H1 (cell line): ENCODE results near the gene KCTD11. TPM values are rescaled to one million over a fixed set of nuclear protein-coding genes. Genes with fewer than 3 reads are reported as not detected.

Experiments
- CTCF ChIA-PET: fragments of 300-600 bp; sonication (Branson Sonifier 250); formaldehyde crosslinking; loops from one replicate; lab custom pipeline; 2021; ENCODE audit not compliant: partially characterized antibody; lab: Charles Lee
- POLR2A ChIA-PET: fragments of 300-600 bp; sonication (Branson Sonifier 250); formaldehyde crosslinking; loops from one replicate; lab custom pipeline; 2021; ENCODE audit warnings: inconsistent platforms; ENCODE audit not compliant: partially characterized antibody; lab: Charles Lee
- DNase-seq, 2 experiments: peaks; one replicate each; pipeline versions ENCODE4 v3.0.0 to v3.0.0-alpha.2; 2010 to 2022; ENCODE audit warnings: low spot score in 2 of 2, low read depth in 1 of 2, mixed read lengths in 1 of 2
- FAIRE-seq: peaks from 2 replicates; lab custom pipeline; 2011; peaks lifted over from hg19 to GRCh38; lab: Jason Lieb, UNC
- H2AFZ ChIP-seq: 2 replicates; pipeline ENCODE4 v1.8.1; 2012; ENCODE audit warnings: low read length, inconsistent platforms
- H2AK5ac ChIP-seq: 2 replicates; pipeline ENCODE4 v1.6.1; 2013; ENCODE audit warnings: low read depth, low read length
- H2BK120ac ChIP-seq: replicated peaks from 2 replicates; pipeline ENCODE3; 2013; ENCODE audit warnings: low read depth, low read length, inconsistent platforms
- H2BK12ac ChIP-seq: 2 replicates; pipeline ENCODE4 v1.6.1; 2013; ENCODE audit warnings: low read depth, low read length
- H2BK15ac ChIP-seq: 2 replicates; pipeline ENCODE4 v1.6.1; 2013; ENCODE audit warnings: low read length
- H2BK20ac ChIP-seq: 2 replicates; pipeline ENCODE4 v1.6.1; 2013; ENCODE audit warnings: low read length
- H2BK5ac ChIP-seq: 2 replicates; pipeline ENCODE4 v1.6.1; 2013; ENCODE audit warnings: low read depth, low read length
- H3K14ac ChIP-seq: 2 replicates; pipeline ENCODE4 v1.6.1; 2013; ENCODE audit warnings: inconsistent platforms; ENCODE audit not compliant: insufficient read length
- H3K18ac ChIP-seq: 2 replicates; pipeline ENCODE4 v1.6.1; 2013; ENCODE audit warnings: low read length; ENCODE audit errors: extremely low read depth
- H3K23ac ChIP-seq: 2 replicates; pipeline ENCODE4 v1.6.1; 2013; ENCODE audit warnings: inconsistent platforms; ENCODE audit not compliant: insufficient read length
- H3K23me2 ChIP-seq: 2 replicates; pipeline ENCODE4 v1.6.1; 2013; ENCODE audit warnings: low read depth, low read length
- H3K27ac ChIP-seq: 2 replicates; pipeline ENCODE4 v1.6.1; 2011; ENCODE audit warnings: low read depth, low read length, inconsistent platforms
- H3K27me3 ChIP-seq, 4 experiments: replicated peaks in 1 of 4; 1 replicate in 1 of 4; 2 replicates in 3 of 4; pipeline versions ENCODE4 v1.6.1 to v1.8.1; 2011 to 2013; ENCODE audit warnings: low read length in 3 of 4, mild to moderate bottlenecking in 3 of 4, inconsistent platforms in 2 of 4, mixed read lengths in 2 of 4, moderate library complexity in 1 of 4; ENCODE audit not compliant: control insufficient read depth in 3 of 4, insufficient read depth in 3 of 4; ENCODE audit errors: extremely low read depth in 1 of 4
- H3K36me3 ChIP-seq, 4 experiments: 2 replicates each; pipeline versions ENCODE4 v1.6.1 to v1.8.1; 2011 to 2013; ENCODE audit warnings: mild to moderate bottlenecking in 4 of 4, low read length in 3 of 4, moderate library complexity in 2 of 4, control low read depth in 1 of 4, inconsistent platforms in 1 of 4; ENCODE audit not compliant: insufficient read depth in 4 of 4, control insufficient read depth in 2 of 4
- H3K4ac ChIP-seq: replicated peaks from 2 replicates; pipeline ENCODE3; 2013; ENCODE audit warnings: low read length, low read depth, mixed read lengths, inconsistent platforms; ENCODE audit not compliant: insufficient read length
- H3K4me1 ChIP-seq, 4 experiments: replicated peaks in 1 of 4; 1 replicate in 1 of 4; 2 replicates in 3 of 4; pipeline versions ENCODE4 v1.6.1 to v1.8.1; 2011 to 2013; ENCODE audit warnings: low read length in 3 of 4, inconsistent platforms in 2 of 4, mixed read lengths in 1 of 4; ENCODE audit not compliant: insufficient read depth in 4 of 4, control insufficient read depth in 3 of 4
- H3K4me2 ChIP-seq, 2 experiments: 2 replicates each; pipeline versions ENCODE4 v1.6.1 to v1.8.1; 2011 to 2013; ENCODE audit warnings: low read depth in 2 of 2, low read length in 2 of 2, control low read depth in 1 of 2, inconsistent platforms in 1 of 2, mild to moderate bottlenecking in 1 of 2; ENCODE audit not compliant: insufficient read depth in 1 of 2
- H3K4me3 ChIP-seq, 4 experiments: fragments of 200-600, 300-600 bp in 1 of 4; sonication (generic), shearing (Covaris generic), sonication (Bioruptor Twin) in 1 of 4; 2 replicates each; pipeline versions ENCODE4 v1.5.1 to v1.8.1; 2011 to 2016; ENCODE audit warnings: low read length in 4 of 4, low read depth in 3 of 4, control low read depth in 2 of 4, inconsistent platforms in 2 of 4, mild to moderate bottlenecking in 2 of 4, mixed read lengths in 1 of 4, moderate library complexity in 1 of 4; ENCODE audit not compliant: insufficient read depth in 2 of 4; ENCODE audit errors: extremely low read depth in 1 of 4
- H3K56ac ChIP-seq: replicated peaks from 2 replicates; pipeline ENCODE3; 2013; ENCODE audit warnings: low read depth, mild to moderate bottlenecking, mixed read lengths, low read length, inconsistent platforms; ENCODE audit not compliant: insufficient read length
- H3K79me1 ChIP-seq: 2 replicates; pipeline ENCODE4 v1.6.1; 2013; ENCODE audit warnings: low read depth, low read length, control low read depth
- H3K79me2 ChIP-seq, 2 experiments: 2 replicates each; pipeline versions ENCODE4 v1.6.1 to v1.8.1; 2012 to 2013; ENCODE audit warnings: low read length in 2 of 2, mild to moderate bottlenecking in 2 of 2, inconsistent platforms in 1 of 2; ENCODE audit not compliant: insufficient read depth in 2 of 2, control insufficient read depth in 1 of 2
- H3K9ac ChIP-seq, 4 experiments: replicated peaks in 1 of 4; 1 replicate in 1 of 4; 2 replicates in 3 of 4; pipeline versions ENCODE4 v1.6.1 to v1.8.1; 2011 to 2013; ENCODE audit warnings: low read depth in 3 of 4, low read length in 3 of 4, control low read depth in 2 of 4, mild to moderate bottlenecking in 2 of 4, moderate library complexity in 2 of 4, inconsistent platforms in 1 of 4; ENCODE audit errors: extremely low read depth in 1 of 4
- H3K9me3 ChIP-seq, 2 experiments: 2 replicates each; pipeline versions ENCODE4 v1.6.1 to v1.8.1; 2012 to 2013; ENCODE audit warnings: mild to moderate bottlenecking in 2 of 2, moderate library complexity in 2 of 2, control low read depth in 1 of 2, inconsistent platforms in 1 of 2, low read depth in 1 of 2, low read length in 1 of 2, mixed read lengths in 1 of 2; ENCODE audit not compliant: insufficient read depth in 2 of 2
- H4K20me1 ChIP-seq, 2 experiments: replicated peaks in 1 of 2; 2 replicates each; pipeline versions ENCODE3 to v1.8.1; 2011 to 2013; ENCODE audit warnings: inconsistent platforms in 2 of 2, low read length in 2 of 2, mild to moderate bottlenecking in 1 of 2; ENCODE audit not compliant: insufficient read depth in 2 of 2, control insufficient read depth in 1 of 2
- H4K5ac ChIP-seq: 2 replicates; pipeline ENCODE4 v1.6.1; 2013; ENCODE audit warnings: low read length, low read depth, mixed read lengths, inconsistent platforms; ENCODE audit not compliant: insufficient read length
- H4K8ac ChIP-seq: 2 replicates; pipeline ENCODE4 v1.8.0; 2013; ENCODE audit warnings: mild to moderate bottlenecking, moderate library complexity, low read length, inconsistent platforms; ENCODE audit not compliant: insufficient read depth; ENCODE audit errors: extremely low read depth
- H4K91ac ChIP-seq: replicated peaks from 2 replicates; pipeline ENCODE3; 2013; ENCODE audit warnings: low read length, mixed read lengths, inconsistent platforms; ENCODE audit not compliant: insufficient read length
- POLR2AphosphoS5 ChIP-seq: IDR thresholded peaks from 2 replicates; pipeline ENCODE4 v1.6.1; 2011; ENCODE audit warnings: low read depth, low read length
- SP1 ChIP-seq: IDR thresholded peaks from 2 replicates; pipeline ENCODE4 v1.6.1; 2011; ENCODE audit warnings: low read depth, low read length
- WGBS, 2 experiments: shearing (Covaris generic) in 1 of 2; methylation state at CpG; one replicate each; pipeline versions ENCODE4 v1.1.6 to v1.1.7; 2013 to 2015; ENCODE audit warnings: low lambda C conversion rate in 2 of 2, mixed read lengths in 2 of 2, inconsistent platforms in 1 of 2, low coverage in 1 of 2, missing lambda C conversion rate in 1 of 2; ENCODE audit not compliant: insufficient replicate concordance in 2 of 2, insufficient coverage in 1 of 2, insufficient read length in 1 of 2; ENCODE audit errors: extremely low coverage in 1 of 2, missing lambda C conversion rate in 1 of 2; 5-methylcytosine and 5-hydroxymethylcytosine counted together
- polyA plus RNA-seq, 7 experiments: library from polyadenylated mRNA; depleted of rRNA in 3 of 7; stranded (reverse) in 5 of 7; unstranded in 2 of 7; fragments of >200 nt in 5 of 7; fragments of 200-250 nt in 2 of 7; gene quantifications; 1 replicate in 5 of 7; 2 replicates in 1 of 7; 4 replicates in 1 of 7; pipeline versions ENCODE4 v1.2.1 to v1.2.3, GENCODE V29; 2011 to 2013; ENCODE audit warnings: missing spikeins in 2 of 7, mixed read lengths in 2 of 7
- total RNA-seq: library from RNA; stranded (reverse); fragmentation: NEBNext Ultra II Directional; extraction: Animal tissue kit (Norgen Biotek cat#: 25700); gene quantifications from 2 replicates; pipeline ENCODE4 v1.2.1, GENCODE V29; 2021

KCTD11 gene
- total and polyA plus RNA-seq, 2 of the 8 experiments (the other 6 are each of a cell fraction or from before 2014, with no cell fraction given) = 8.6 to 9.2 TPM

DNA sequence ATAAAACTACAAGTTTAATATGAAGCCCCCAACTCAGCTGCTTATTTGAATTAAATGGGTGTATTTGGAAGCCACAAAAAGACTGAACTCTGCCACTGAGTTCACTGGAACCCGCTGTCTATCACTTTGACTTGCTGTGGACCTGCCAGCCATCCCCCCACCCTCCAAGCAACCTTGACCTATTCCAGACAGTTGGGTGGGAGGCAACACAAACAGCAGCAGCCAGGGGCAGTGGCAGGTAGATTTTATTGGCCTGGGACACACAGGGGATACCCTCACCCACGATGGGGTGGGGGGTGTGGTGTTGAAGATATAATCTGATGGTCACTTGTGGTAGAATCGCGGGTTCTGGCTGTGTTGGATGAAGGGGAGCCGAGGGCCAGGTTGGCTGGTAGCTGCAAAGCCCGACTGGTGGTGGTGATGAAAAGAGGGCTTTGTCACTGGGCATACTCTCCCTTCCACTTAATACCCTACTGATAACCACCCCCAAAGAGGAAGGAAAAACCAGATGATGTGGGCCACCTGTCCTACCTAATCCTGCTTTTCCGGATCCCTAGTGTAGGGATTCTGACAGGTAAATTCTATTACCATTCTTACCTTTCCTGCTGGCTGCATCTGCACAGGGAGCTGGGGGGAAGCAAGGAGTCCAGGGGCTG, 39.4 kb upstream of the KCTD11 start:
- Histone ChIP-seq H3K9me3 (no peaks in the 10 kb centered on the region), H4K8ac (no peak overlapping the region), H3K79me2 (peaks cover 17 to 43% of the 10 kb centered on the region in 2 experiments), H3K56ac (no peak overlapping the region), H3K27me3 (no peaks in the 10 kb centered on the region), H4K20me1 (peaks cover 21 to 28% of the 10 kb centered on the region in 2 experiments), H4K5ac (no peak overlapping the region), H3K23me2 (peaks cover 10% of the 10 kb centered on the region), H3K18ac (no peak overlapping the region), H3K14ac (no peak overlapping the region), H3K4me2 (peak overlapping the region in 1 of 2 experiments; percentile 67; a peak in 1 of 4 replicates), H3K4ac (no peak overlapping the region), H4K91ac (no peak overlapping the region), H3K4me3 (no peak overlapping the region), H3K27ac (no peak overlapping the region), H2BK120ac (no peak overlapping the region), H3K36me3 (peaks cover 27 to 51% (median 36%) of the 10 kb centered on the region in 4 experiments), H3K4me1 (peaks cover 0 to 16% (median 8%) of the 10 kb centered on the region in 4 experiments; a peak in 5 of 7 replicates), H2BK15ac (no peak overlapping the region), H3K23ac (no peak overlapping the region), H3K9ac (no peak overlapping the region), H2AFZ (no peak overlapping the region), H2BK12ac (no peak overlapping the region), H2BK20ac (no peak overlapping the region), H3K79me1 (peaks cover 12% of the 10 kb centered on the region), H2AK5ac (no peak overlapping the region), H2BK5ac (no peak overlapping the region)
- POLR2A ChIA-PET = interaction anchor here (0.8 to 11.3 kb wide), 32 partner anchors 8 to 291 kb away, joined by 3 to 223 read pairs (median 8); partner anchors contain the start of genes ACADVL, ACAP1, CD68 and CLDN7
- no peak for TF ChIP-seq SP1
- peak; percentile 78; the same call in 1 of the 2 replicates for TF ChIP-seq POLR2AphosphoS5
- WGBS, 2 experiments = 90% methylated on average over 7 of the region's 7 CpGs; no CpG with 5 or more reads in 1 of the 2 experiments
- DNase-seq (no peak), FAIRE-seq (no peak)
- CTCF ChIA-PET = interaction anchor here (0.7 to 3.3 kb wide), 23 partner anchors 10 to 254 kb away, joined by 3 to 17 read pairs (median 4); partner anchors contain the start of genes ACADVL, ACAP1, DLG4 and GABARAP
